Measurements from ENCODE around the gene NDUFA7. TPM values are rescaled to one million over a fixed set of nuclear protein-coding genes. Genes with fewer than 3 reads are reported as not detected.

The NDUFA7 gene
- total and polyA plus RNA-seq, 2 donors (not counting 1 experiment from before 2014, with no cell fraction given), result 28.6 to 71.7 TPM

GRCh38 chr19:8367327-8368001 lies 46.3 kb upstream of the NDUFA7 start:
- H3K4me1 Mint-ChIP-seq, result peaks cover 10% of the 10 kb centered on the region
- Histone ChIP-seq H3K4me3 (ENCODE audit: control extremely low read depth in 1 of 5, extremely low read depth in 1 of 5, insufficient read depth in 1 of 5, low read depth in 2 of 5, low read length in 4 of 5) (no peak overlapping the region), H3K79me2 (ENCODE audit: control insufficient read depth, insufficient read depth, low read length) (no peaks in the 10 kb centered on the region), H3K27me3 (replicated peaks in 1 of 4; ENCODE audit: control extremely low read depth in 1 of 4, control insufficient read depth in 3 of 4, insufficient read depth in 4 of 4, low read length in 3 of 4) (peaks cover 0 to 43% (median 7%) of the 10 kb centered on the region in 4 experiments), H4K20me1 (ENCODE audit: control insufficient read depth, insufficient read depth, low read length, poor library complexity, severe bottlenecking) (no peaks in the 10 kb centered on the region), H3K36me3 (replicated peaks in 1 of 2; ENCODE audit: control extremely low read depth in 1 of 2, control insufficient read depth in 1 of 2, extremely low read depth in 1 of 2, insufficient read depth in 2 of 2, low read length in 1 of 2) (no peaks in the 10 kb centered on the region), H3K9me3 (ENCODE audit: control extremely low read depth in 1 of 3, control insufficient read depth in 2 of 3, insufficient read depth in 1 of 3, low read length in 2 of 3) (peaks cover 0 to 6% (median 0%) of the 10 kb centered on the region in 3 donors), H3K4me2 (replicated peaks; ENCODE audit: low read depth, low read length, poor library complexity, severe bottlenecking) (no peak overlapping the region), H2AFZ (ENCODE audit: insufficient read depth, low read depth, low read length, poor library complexity, severe bottlenecking) (no peak overlapping the region), H3K27ac (ENCODE audit: low read length in 2 of 2) (no peak overlapping the region), H3K9ac (ENCODE audit: low read length) (no peak overlapping the region), H3K4me1 (ENCODE audit: control insufficient read depth in 2 of 2, insufficient read depth in 2 of 2, low read length in 2 of 2) (peaks cover 15 to 16% of the 10 kb centered on the region in 2 donors)
- intact Hi-C loops (cut with micrococcal nuclease), result no loop called here
- H3K27me3 Mint-ChIP-seq, result peaks cover 37% of the 10 kb centered on the region
- CTCF ChIA-PET, result interaction anchor here (1.9 kb wide), 1 partner anchor 13 kb away, joined by 7 read pairs; no protein-coding TSS in a partner anchor
- POLR2A ChIA-PET, result no interaction called here
- 21% methylated on average over 17 of the region's 23 CpGs for WGBS (ENCODE audit: insufficient coverage)
- no peaks in the 10 kb centered on the region for H3K9me3 Mint-ChIP-seq (ENCODE audit: insufficient read depth)
- ATAC-seq (ENCODE audit: low read depth) (no peak), DNase-seq (no peak)
- no peak overlapping the region for H3K4me3 Mint-ChIP-seq
- TF ChIP-seq, protein P1, sequence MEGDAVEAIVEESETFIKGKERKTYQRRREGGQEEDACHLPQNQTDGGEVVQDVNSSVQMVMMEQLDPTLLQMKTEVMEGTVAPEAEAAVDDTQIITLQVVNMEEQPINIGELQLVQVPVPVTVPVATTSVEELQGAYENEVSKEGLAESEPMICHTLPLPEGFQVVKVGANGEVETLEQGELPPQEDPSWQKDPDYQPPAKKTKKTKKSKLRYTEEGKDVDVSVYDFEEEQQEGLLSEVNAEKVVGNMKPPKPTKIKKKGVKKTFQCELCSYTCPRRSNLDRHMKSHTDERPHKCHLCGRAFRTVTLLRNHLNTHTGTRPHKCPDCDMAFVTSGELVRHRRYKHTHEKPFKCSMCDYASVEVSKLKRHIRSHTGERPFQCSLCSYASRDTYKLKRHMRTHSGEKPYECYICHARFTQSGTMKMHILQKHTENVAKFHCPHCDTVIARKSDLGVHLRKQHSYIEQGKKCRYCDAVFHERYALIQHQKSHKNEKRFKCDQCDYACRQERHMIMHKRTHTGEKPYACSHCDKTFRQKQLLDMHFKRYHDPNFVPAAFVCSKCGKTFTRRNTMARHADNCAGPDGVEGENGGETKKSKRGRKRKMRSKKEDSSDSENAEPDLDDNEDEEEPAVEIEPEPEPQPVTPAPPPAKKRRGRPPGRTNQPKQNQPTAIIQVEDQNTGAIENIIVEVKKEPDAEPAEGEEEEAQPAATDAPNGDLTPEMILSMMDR (IDR thresholded peaks at IDR 0.05), result no peak
- no peak overlapping the region for H3K27ac Mint-ChIP-seq

GRCh38 chr19:8366961-8367326 lies 45.8 kb upstream of the NDUFA7 start:
- Histone ChIP-seq H2AFZ (ENCODE audit: insufficient read depth, low read depth, low read length, poor library complexity, severe bottlenecking) (no peak overlapping the region), H3K27me3 (replicated peaks in 1 of 4; ENCODE audit: control extremely low read depth in 1 of 4, control insufficient read depth in 3 of 4, insufficient read depth in 4 of 4, low read length in 3 of 4) (peaks cover 0 to 48% (median 8%) of the 10 kb centered on the region in 4 experiments), H3K27ac (ENCODE audit: low read length in 2 of 2) (no peak overlapping the region), H3K36me3 (replicated peaks in 1 of 2; ENCODE audit: control extremely low read depth in 1 of 2, control insufficient read depth in 1 of 2, extremely low read depth in 1 of 2, insufficient read depth in 2 of 2, low read length in 1 of 2) (no peaks in the 10 kb centered on the region), H3K9me3 (ENCODE audit: control extremely low read depth in 1 of 3, control insufficient read depth in 2 of 3, insufficient read depth in 1 of 3, low read length in 2 of 3) (peaks cover 0 to 6% (median 0%) of the 10 kb centered on the region in 3 donors), H4K20me1 (ENCODE audit: control insufficient read depth, insufficient read depth, low read length, poor library complexity, severe bottlenecking) (no peaks in the 10 kb centered on the region), H3K4me2 (replicated peaks; ENCODE audit: low read depth, low read length, poor library complexity, severe bottlenecking) (no peak overlapping the region), H3K4me1 (ENCODE audit: control insufficient read depth in 2 of 2, insufficient read depth in 2 of 2, low read length in 2 of 2) (peaks cover 15 to 16% of the 10 kb centered on the region in 2 donors), H3K9ac (ENCODE audit: low read length) (no peak overlapping the region), H3K4me3 (ENCODE audit: control extremely low read depth in 1 of 5, extremely low read depth in 1 of 5, insufficient read depth in 1 of 5, low read depth in 2 of 5, low read length in 4 of 5) (no peak overlapping the region), H3K79me2 (ENCODE audit: control insufficient read depth, insufficient read depth, low read length) (no peaks in the 10 kb centered on the region)
- no peaks in the 10 kb centered on the region for H3K9me3 Mint-ChIP-seq (ENCODE audit: insufficient read depth)
- H3K4me1 Mint-ChIP-seq, result peaks cover 10% of the 10 kb centered on the region
- CTCF ChIA-PET, result interaction anchor here (0.6 to 1.9 kb wide), 2 partner anchors 13 to 14 kb away, joined by 3 to 7 read pairs; no protein-coding TSS in a partner anchor
- H3K4me3 Mint-ChIP-seq, result no peak overlapping the region
- 91% methylated on average over 7 of the region's 13 CpGs for WGBS (ENCODE audit: insufficient coverage)
- intact Hi-C loops (cut with micrococcal nuclease), result no loop called here
- peaks cover 42% of the 10 kb centered on the region for H3K27me3 Mint-ChIP-seq
- DNase-seq (no peak), ATAC-seq (ENCODE audit: low read depth) (no peak)
- TF ChIP-seq, protein P1 (IDR thresholded peaks at IDR 0.05), result no peak
- TF ChIP-seq EZH2 (IDR thresholded peaks at IDR 0.05; ENCODE audit: borderline replicate concordance, insufficient read depth, low read depth, low read length, poor library complexity, severe bottlenecking), result no peak
- POLR2A ChIA-PET, result no interaction called here
- H3K27ac Mint-ChIP-seq, result no peak overlapping the region
